ENCODE measurements around the gene CYTIP.

CYTIP gene

DNA sequence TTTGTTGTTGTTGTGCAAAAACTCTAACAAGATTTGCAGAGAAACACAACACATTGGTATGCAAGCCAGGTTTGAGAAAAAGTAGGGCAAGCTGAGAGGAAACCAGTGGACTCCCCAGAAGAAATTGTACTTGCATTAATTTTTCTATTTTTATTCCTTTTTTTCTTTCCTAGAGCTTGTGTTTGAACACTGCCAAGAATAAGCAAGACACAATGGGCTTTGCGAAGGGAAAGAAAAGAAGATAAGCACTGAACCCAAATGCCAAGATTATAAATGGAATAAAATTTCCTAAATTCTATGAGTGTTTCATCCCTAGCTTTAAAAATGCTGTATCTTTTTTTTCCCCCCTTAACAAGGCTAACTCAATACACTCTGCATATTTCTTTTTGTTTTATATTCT is 17.0 kb upstream of the CYTIP start:
- DNase-seq, result no peak

DNA sequence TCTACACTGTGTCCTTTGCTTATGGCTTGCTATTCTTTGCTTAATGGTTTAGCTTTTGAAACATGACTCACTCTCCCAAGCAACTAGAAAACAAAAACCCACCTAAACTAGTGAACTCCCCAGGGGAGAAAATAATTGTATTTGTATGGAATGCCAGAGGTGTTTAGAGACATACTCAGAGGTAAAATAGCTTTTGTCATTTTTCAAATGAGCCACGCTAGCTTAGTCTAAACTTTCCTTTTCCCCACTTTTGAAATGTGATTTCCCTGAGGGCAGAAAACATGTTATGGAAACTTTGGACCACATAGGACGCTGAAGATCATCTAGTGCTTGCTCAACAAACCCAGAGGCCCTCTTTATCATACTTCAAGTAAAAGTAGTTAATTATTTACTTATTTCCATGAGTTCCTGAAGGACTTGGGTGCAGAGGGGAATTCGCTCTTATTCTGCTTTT is 16.5 kb upstream of the CYTIP start:
- peak; percentile 32 for DNase-seq

DNA sequence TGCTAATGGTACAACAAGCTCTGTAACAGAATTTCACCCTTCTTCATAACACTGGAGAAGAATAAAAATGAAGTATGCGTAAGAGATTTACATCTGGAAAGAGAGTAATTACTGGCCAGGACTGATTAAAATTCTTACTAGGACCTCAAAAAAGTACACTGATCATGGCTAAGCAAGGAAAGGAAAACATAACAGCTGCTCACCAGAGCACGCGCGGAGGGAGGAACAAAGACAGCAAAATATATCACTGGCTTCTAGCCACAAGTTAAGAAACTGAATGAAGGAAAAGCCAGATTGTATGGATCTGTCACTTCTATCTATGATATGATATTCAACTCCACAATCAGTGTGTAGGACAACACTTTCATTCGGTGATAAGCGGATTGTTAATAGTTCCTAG is 15.6 kb upstream of the CYTIP start:
- no peak for DNase-seq

DNA sequence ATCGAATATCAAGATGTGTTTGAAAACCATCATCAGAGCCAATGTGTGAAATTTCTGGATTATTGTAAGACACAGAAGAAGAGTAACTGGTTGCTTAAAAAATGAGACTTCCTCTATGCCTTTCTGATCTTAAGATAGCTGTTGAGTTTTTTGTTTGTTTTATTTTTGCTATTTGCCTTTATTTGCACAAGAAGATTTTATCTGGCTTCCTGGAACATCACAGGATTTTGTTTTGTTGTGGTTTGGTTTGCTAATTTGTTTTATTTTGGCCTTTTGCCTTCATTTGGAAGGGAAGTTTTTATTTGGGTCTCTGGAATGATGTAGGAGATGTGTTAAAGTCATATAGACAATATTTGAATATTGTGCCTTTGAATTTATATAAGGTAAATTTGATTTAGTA is 3.9 kb upstream of the CYTIP start:
- no peak for DNase-seq

DNA sequence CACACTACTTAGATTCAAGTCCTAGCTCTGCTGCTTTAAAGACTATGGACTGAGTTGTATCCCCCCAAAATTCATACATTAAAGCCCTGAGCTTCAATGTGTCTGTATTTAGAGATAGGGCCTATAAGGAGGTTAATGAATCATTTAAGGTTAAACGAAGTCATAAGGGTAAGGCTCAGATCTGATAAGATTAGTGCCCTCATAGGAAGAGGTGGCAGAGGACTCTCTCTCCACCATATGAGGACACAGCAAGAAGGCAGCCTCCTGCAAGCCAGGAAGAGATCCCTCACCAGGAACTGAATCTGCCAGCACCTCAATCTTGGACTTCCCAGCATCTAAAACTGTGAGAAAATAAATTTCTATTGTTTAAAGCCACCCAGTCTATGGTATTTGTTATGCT is 3.1 kb upstream of the CYTIP start:
- no peak for DNase-seq

DNA sequence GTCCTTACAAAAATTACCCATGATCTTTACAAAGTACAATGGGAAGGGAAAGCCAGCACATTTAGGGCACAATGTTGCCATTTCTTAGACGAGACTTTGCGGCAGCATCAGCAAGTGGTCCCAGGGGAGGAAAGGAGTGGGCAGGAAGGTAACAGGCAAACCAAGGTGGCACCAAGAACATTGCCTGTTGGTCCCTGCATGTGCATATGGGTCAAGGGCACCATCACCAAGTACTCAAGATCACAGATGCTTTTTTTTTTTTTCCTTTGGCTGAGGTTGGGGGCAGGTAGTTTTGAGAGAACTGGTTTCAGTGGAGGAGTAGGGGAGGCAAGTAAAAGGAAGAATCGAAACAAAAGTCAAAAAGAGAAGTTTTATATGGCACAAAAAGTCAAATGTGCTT is 752 bp upstream of the CYTIP start:
- DNase-seq, result no peak

DNA sequence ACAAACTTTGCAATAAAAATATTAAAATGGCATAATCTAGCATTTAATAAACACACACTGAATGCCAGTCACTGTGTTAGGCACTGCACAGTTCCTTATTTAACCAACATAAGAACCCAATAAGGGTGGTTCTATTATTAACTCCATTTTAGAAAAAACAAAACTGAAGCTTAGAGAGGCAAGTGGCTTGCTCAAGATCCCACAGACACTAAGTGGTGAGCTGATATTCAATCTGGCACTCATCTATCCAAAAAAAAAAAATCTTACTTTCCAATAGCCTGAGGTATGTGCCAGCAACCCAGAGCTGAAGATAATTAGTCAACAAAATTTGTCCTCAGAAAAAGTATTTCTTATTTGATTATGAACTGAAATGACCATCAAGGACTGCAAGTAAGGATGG is 799 bp downstream of the CYTIP start:
- no peak for DNase-seq

DNA sequence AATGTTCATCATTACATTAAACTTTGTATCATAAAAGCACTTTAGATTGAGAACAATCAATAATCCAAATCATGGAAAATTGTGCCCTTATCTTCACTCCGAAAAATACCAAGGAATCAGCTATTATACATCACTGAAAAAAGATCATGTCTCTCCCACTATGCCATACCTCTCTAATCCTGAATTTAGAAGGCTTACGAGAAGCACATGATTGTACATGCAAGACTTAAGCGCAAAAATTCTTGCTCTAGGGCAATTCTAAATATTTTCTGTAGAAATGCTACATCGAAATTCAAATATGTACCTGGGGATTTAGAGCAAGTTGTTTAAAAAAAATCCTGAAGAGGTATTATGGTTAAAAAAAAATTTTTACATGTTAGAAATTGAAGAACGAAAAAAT is 1.3 kb downstream of the CYTIP start:
- no peak for DNase-seq

DNA sequence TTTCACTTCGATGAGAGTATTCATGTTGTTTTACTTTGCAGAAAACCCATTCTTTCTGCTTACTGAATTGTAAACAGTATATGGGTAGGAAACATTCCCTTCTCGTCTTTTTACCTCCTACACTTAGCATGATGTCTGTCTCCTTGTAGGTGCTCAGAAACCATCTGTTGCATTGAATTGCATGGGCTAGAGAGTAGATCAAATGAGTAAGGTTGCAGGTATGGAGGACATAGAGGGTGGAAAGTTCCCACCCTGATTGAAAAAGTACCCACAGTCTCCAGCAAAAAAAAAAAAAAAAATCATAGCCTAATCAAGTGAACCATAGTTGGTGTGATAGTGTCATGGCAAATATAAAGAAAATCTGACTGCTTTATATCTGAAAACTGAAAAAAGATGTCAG is 1.7 kb downstream of the CYTIP start:
- no peak for DNase-seq

DNA sequence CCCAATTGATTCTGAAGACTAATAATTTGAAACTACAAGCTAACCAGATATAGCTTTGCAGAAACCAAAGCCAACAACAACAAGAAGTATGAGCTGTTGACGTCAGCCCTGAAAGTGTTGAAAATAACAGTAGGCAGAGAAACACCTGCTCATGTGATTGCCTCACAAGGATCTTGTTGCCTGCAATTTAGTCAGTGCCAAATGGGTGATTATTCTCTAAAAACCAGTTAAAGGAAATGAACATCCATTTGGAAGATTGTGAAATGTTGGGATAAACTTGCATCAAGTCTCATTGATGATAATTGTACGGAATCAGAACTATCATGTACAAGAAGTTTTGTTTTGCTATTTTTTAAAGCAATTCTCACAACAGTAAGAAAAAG is 2.8 kb downstream of the CYTIP start:
- DNase-seq, result peak; percentile 5

DNA sequence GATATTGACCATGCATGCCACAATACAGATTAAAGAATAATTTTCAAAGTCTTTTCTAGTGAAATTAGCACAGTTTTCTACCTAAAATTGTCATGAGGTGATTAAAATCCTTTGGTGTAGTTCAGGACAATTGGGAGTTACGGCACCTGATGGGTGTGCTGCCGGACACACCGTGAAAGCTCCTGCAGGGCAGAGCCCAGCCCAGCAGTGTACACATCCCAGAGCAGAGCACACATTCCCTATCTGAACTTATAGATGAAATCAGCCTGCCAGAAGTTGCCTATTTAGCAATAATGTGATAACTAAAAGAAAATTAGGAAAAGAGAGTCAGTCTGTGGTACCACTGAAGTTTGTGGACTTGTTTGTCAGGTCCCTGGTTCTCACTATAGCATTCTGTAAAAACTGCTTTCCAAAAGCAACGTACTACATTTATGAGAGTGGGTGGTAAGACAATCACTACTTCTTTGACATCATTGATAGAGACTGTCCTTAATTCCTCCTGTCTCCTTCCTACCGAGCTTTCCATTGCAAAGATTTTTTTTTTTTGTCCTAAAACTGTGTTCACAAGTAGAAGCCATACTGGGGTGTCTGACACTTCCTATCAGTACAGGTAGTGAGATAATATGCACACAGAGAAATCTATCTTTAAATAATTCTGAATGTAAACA is 3.4 kb downstream of the CYTIP start:
- no peak for DNase-seq

DNA sequence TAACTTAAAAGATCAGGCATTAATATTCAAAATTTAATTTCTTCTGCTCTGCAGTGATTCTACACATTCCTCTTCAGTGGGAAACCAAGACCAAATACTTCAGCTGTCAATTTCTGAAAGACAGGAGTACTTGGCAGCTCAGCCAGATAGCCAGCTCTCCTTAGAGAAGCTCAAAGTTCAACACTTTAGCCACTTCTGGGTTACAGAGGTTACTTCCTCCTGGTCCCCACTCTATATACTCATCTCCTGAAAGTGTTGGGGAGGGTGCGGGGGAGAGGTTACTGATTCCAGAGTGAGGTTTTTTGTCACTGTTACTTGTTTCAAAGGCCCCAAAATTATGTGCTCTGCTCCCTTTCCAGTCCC is 4.1 kb downstream of the CYTIP start:
- no peak for DNase-seq

DNA sequence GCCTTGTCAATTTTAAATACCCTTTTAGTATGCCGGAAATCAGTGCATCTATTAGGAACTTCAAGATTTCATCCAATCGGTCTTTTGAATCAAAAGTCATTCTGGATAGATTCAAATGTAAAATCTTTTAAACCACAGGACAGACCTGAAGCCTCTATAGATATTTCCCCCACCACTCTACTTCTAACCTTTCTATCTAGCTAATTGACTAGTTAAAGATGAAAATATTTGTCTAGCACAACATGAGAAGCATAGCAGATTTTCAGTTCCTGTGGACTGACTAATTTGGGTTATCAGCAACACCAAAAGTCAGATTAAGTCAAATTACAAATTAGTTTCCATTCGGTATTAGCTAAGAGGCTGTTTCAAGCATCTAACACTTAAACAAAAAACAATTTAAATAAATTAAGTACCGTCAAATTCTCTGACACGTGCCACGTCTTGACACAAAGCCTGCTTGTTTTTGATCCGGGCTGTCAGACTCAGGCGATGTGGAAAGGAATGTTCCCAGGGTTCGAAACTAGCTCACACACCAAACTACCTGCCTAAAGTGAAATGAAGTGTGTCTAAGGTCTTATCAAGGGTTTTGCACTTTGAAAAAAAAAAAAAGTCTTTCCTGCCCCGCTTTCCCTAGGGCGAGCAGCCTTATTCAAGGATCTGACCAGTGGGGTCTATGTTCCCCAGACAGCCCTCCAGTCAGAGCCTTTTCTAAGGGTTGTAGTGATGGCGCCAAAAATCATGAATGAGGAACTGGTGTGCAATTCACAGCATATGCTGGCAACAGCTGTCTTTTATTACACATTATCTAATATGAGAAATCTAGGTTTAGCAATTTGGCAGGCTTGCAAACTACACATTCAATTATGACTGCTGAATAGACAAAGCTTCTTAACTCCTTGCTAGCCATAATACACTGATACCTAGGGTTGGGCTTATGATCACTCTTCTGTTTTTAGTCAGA is 4.7 kb downstream of the CYTIP start:
- DNase-seq, result peak; percentile 69

DNA sequence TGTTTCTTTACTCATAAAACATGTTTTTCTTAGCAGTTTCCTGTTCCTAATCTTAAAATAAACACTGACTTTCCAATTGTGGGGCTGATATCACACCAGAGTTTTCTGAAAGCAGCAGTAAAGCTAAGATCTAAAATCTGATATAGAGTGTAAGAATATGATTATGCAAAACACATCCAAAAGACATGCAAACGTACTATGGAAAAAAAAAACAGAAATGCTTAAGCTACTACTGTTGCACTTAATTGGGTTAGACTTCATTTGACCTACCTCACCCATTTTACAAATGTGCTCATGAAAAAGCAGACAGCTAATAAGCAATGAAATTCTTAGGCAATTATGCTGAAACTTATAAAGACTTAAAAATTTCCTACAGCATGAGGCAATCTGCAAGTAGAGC is 10.5 kb downstream of the CYTIP start:
- DNase-seq, result peak; percentile 17

DNA sequence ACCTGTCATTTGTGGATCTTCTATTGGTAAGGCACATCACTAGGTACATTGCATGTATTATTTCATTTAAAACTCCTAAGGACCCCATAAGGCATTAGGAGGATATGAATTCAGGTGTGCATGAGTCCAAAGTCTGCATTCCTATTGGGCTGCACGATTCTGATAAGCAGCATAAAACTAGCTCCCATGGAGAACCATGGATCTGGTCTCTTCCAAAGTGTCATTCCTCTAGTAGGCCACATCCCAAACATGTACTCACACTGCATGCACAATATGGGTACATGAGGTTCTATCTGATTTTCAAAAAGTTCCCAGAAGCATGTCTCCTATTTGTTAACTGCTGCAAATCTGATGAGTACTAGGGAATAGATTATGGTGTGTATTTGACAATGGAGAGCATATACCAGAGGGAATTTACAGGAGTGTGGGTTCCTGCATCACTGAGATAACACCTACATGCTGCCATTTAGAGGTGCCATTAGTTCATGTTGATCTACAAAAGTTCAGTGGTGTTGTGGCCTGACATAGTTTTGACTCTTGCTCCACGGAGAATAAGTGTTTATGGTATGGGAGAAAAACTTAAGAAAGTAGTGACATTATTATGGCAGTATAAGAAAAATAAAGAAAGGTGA is 11.3 kb downstream of the CYTIP start:
- DNase-seq, result no peak

DNA sequence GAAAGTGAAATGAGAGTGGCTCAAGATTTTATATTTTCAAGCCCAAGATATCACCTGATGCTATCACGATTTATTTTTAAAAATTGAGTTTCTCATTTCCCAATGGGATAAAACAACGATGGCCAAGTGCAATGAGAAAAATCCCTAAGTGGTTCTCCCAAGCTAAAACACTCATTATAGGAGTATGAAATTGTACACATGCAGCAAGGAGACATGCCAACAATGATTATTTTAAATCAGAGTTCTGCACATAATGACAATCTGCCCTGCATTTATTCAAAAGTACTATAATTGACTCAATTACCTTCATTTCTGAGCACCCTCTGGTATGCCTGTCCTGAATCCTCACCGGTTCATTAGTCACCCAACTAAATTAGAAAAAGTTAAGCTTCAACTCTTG is 12.7 kb downstream of the CYTIP start:
- DNase-seq, result no peak

DNA sequence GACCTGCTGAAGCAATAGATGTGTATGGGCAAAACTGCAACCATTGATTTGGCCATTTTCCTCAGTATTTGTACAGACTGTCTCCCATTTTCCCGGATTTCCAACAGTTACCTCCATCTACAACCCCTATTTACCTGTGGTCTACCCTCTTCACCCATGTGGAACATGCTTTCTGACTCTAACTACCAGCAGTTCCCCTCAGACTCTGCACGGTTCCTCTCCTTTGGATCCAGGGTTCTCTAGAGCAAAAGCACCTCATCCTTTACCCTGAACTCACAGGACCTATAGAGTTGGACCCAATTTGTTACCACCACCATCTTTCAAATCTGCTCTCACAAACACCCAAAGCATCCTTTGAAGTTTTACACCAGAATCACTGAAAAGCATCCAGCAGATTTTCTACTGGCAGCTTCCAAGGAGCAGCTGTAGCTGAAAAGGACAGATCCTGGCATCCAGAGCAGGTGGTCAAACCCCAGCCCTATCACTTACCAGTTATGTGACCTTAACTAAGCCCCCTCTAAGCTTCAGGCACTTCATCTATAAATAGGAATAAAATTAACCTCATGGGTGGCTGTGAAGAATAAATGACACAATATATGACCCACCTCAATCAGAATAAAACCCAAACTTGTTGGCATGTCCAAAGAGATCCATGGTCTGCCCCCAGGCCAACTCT is 15.3 kb downstream of the CYTIP start:
- no peak for DNase-seq

DNA sequence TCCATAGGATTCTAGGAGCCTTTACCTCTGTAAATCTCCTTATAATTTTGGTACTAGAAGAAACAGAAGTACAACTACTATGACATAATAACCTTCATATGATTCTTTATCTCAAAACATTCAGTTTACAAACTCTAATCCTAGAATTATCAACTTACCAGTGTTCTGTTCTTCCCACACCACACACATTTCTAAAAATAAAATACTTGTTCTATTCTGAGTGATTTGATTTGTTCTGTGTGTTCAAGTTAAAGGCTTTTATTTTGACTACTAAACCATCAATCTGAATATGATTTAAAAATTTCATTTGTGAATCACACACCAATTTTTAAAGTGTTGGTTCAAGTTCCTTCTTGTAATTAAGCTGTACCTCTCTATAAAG is 16.0 kb downstream of the CYTIP start:
- DNase-seq, result no peak

DNA sequence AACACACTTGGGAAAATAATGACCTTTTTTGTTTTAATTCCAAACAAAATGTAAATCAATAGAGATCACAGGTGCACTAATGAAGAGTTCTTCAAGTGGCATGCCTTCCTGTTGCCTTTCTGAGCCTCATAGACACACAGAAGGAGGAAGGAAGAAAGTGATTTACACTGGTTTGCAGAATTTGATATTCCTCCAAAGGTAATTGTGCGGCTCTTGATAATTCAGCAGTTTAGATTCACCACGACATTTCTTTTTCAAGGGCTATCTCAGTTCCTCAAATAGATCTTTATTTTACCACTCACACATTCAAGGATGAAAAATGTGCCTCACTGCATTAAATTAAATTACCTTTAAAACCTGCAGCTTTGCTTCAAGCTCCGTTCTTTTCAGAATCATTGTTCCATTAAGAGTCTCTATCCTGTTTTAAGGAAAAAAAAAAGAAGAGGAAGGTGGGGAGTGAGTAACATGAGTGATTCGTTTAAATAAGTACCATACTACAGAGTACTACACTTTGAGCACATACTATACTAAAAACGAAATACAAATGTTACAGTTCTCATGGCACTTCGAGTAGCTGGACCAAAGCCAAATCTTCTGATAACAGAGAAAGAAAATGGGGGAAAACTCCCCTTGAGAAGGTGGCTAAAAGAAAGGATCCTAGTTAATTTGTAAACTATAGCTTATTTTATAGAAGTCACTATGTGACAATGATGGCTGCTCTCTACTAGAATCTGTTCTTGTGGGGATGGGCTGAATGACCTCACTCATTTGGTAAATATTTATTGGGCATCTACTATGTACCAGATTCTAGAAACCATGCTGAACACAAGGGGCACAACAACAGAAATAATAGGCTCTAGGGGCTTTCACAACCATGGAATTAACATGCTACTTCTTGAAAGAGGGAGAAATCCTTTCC is 16.6 kb downstream of the CYTIP start:
- no peak for DNase-seq

DNA sequence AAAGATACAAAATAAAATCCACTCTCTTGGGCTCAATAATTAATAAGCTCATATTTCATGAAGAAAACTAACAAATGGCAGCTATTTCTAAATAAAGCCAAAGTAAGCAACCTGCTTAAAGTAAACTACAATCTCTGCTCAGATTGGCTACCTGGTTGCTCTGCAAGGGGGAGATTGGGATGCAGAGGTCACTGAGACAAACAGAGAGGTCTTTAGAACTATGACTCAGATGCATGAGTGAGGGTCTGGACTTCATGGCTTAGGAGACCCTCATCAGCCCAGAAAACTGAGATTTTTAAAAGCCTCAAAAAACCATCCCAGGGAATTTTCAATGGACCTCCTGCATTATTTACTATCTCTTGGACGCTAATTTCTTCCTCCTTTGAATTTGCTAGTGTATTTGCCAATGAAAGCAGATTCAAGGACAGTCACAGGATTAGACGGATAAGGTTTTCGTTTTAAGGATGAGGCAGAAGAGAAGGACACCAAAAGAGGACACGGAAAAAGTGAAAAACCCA is 17.4 kb downstream of the CYTIP start:
- no peak for DNase-seq

DNA sequence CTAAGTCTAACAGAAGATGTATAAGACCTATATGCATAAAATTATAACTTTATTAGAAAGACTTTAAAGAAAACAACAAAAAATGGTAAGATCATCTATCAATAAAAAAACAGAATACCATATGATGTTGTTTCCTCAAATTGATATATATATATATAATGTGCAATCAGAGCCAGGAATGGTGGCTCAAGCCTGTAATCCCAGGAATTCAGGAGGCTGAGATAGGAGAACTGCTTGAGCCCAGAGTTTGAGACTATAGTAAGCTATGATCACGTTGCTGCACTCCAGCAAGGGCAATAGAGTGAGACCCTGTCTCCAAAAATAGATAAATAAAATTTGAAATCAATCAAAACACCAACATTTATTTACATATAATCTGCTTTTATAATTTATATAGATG is 19.5 kb downstream of the CYTIP start:
- no peak for DNase-seq

DNA sequence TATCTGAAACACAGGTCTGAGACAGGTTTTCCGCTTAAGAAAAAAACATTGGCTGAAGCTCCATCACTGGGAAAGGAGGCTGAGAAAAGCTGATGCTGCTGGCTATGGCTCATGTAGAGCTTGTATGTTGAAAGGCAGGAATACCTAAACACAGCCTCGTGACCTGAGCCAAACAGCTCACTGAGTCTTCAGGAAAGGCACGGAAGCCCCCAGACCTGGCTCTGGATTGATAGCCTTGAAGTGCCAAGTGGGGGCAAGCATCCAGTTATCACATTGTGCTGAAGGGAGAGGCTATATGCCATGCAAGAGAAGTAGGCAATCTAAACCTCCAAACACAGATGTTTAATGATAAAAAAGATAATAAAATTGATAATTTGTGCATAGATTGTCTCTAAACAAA is 21.9 kb downstream of the CYTIP start:
- DNase-seq, result no peak

Measured in fibroblast of skin of right quadriceps (primary cell).